Measurements from ENCODE around the gene MAPK12.

DNA sequence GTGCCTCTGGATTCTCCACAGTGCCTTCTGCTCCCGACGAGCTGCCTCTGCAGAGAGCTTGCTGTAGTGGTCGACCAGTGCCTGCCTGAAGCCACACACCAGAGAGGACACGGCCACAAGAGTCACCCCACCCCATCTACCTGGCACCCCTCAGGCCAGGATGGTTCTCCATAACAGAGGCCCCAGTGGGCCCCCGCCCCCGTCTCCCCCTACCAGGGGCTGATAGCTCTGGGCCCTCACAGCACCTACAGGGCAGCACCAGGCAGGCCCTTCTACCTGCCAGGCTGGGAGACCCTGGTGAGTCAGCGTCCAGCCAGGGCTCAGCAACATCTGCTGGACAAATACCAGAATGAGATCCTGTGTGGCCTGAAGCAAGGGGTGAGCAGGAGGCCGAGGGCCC, 39.0 kb downstream of the MAPK12 start:
- TF ChIP-seq, protein P1, sequence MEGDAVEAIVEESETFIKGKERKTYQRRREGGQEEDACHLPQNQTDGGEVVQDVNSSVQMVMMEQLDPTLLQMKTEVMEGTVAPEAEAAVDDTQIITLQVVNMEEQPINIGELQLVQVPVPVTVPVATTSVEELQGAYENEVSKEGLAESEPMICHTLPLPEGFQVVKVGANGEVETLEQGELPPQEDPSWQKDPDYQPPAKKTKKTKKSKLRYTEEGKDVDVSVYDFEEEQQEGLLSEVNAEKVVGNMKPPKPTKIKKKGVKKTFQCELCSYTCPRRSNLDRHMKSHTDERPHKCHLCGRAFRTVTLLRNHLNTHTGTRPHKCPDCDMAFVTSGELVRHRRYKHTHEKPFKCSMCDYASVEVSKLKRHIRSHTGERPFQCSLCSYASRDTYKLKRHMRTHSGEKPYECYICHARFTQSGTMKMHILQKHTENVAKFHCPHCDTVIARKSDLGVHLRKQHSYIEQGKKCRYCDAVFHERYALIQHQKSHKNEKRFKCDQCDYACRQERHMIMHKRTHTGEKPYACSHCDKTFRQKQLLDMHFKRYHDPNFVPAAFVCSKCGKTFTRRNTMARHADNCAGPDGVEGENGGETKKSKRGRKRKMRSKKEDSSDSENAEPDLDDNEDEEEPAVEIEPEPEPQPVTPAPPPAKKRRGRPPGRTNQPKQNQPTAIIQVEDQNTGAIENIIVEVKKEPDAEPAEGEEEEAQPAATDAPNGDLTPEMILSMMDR (conservative IDR thresholded peaks at IDR 0.05 in 1 of 2, IDR thresholded peaks at IDR 0.05 in 1 of 2; ENCODE audit: extremely low read depth in 1 of 2, insufficient read depth in 1 of 2, low read depth in 1 of 2, low read length in 2 of 2): no peak
- no peak for TF ChIP-seq EZH2 (IDR thresholded peaks at IDR 0.05; ENCODE audit: borderline replicate concordance, low read length)
